DOHH2 (cell line): Measurements from ENCODE around the gene OR3A2.
"Not testable (repeated sequence)": the region's sequence is repeated elsewhere in the genome, so short reads cannot be mapped to it uniquely, and the experiment has no call there.

Experiments
- H3F3A ChIP-seq: fragments of 200-600 bp; sonication (generic), shearing (Covaris generic); 2 replicates; pipeline ENCODE4 v1.6.0; 2016; ENCODE audit warnings: antibody characterized with exemption, mild to moderate bottlenecking; ENCODE audit not compliant: control insufficient read depth, insufficient read depth
- H3K27ac ChIP-seq: fragments of 200-600 bp; sonication (generic); 2 replicates; pipeline ENCODE4 v1.5.1; 2014; ENCODE audit warnings: low read depth, mild to moderate bottlenecking, low read length, moderate library complexity
- H3K27me3 ChIP-seq: fragments of 200-600 bp; sonication (generic); 2 replicates; pipeline ENCODE4 v1.6.1; 2014; ENCODE audit warnings: mild to moderate bottlenecking, low read length, mixed read lengths; ENCODE audit not compliant: control insufficient read depth
- H3K36me3 ChIP-seq: fragments of 200-600 bp; sonication (generic); 2 replicates; pipeline ENCODE4 v1.6.1; 2014; ENCODE audit warnings: mild to moderate bottlenecking, low read length, moderate library complexity, mixed read lengths; ENCODE audit not compliant: control insufficient read depth
- H3K4me1 ChIP-seq: fragments of 200-600 bp; sonication (generic); 2 replicates; pipeline ENCODE4 v1.6.1; 2014; ENCODE audit warnings: mild to moderate bottlenecking, low read length, mixed read lengths; ENCODE audit not compliant: control insufficient read depth
- H3K4me2 ChIP-seq: fragments of 200-600 bp; sonication (generic); 2 replicates; pipeline ENCODE4 v1.6.0; 2014; ENCODE audit warnings: mild to moderate bottlenecking, low read length, moderate library complexity
- H3K4me3 ChIP-seq: fragments of 200-600 bp; sonication (generic); 2 replicates; pipeline ENCODE4 v1.5.1; 2014; ENCODE audit warnings: mild to moderate bottlenecking, low read length, mixed read lengths
- H3K79me2 ChIP-seq: fragments of 200-600 bp; sonication (generic); 2 replicates; pipeline ENCODE4 v1.6.1; 2014; ENCODE audit warnings: mild to moderate bottlenecking, low read length, mixed read lengths; ENCODE audit not compliant: control insufficient read depth
- H3K9me2 ChIP-seq: fragments of 200-600 bp; sonication (generic); replicated peaks from 2 replicates; pipeline ENCODE4 v1.6.1; 2014; ENCODE audit warnings: mild to moderate bottlenecking, low read length, mixed read lengths; ENCODE audit not compliant: control insufficient read depth
- H3K9me3 ChIP-seq: fragments of 200-600 bp; sonication (generic); 2 replicates; pipeline ENCODE4 v1.6.1; 2014; ENCODE audit warnings: antibody characterized with exemption, low read length, mixed read lengths; ENCODE audit not compliant: control insufficient read depth, insufficient read depth
- H4K20me1 ChIP-seq: fragments of 200-600 bp; sonication (generic); 2 replicates; pipeline ENCODE4 v1.6.0; 2014; ENCODE audit warnings: low read depth, mild to moderate bottlenecking, antibody characterized with exemption, low read length, moderate library complexity; ENCODE audit not compliant: control insufficient read depth, insufficient read depth
- CTCF ChIP-seq: fragments of 200-600 bp; sonication (generic); IDR thresholded peaks from one replicate; pipeline ENCODE4 v1.5.1; 2014; ENCODE audit warnings: antibody characterized with exemption, mild to moderate bottlenecking, low read depth, low read length; ENCODE audit not compliant: poor library complexity, severe bottlenecking
- EZH2phosphoT487 ChIP-seq: fragments of 200-600 bp; sonication (generic); IDR thresholded peaks from 2 replicates; pipeline ENCODE4 v1.6.1; 2017; ENCODE audit warnings: borderline replicate concordance, mild to moderate bottlenecking, antibody characterized with exemption, low read length, moderate library complexity, mixed read lengths

The OR3A2 gene

GRCh38 chr17:3401786-3402185 lies 15.7 kb upstream of the OR3A2 start:
- Histone ChIP-seq H3K79me2 (no peaks in the 10 kb centered on the region), H3K36me3 (no peaks in the 10 kb centered on the region), H3F3A (no peaks in the 10 kb centered on the region), H3K9me3 (no peaks in the 10 kb centered on the region; the same call in 1 of the 2 replicates), H3K9me2 (no peaks in the 10 kb centered on the region), H3K4me1 (no peaks in the 10 kb centered on the region), H3K4me2 (no peak overlapping the region), H3K27ac (no peak overlapping the region), H4K20me1 (no peaks in the 10 kb centered on the region), H3K27me3 (peaks cover 8% of the 10 kb centered on the region; the same call in 1 of the 2 replicates), H3K4me3 (no peak overlapping the region)
- no peak for TF ChIP-seq CTCF
- no peak for TF ChIP-seq EZH2phosphoT487

- H3K4me3 ChIP-seq: no peak overlapping the region
- H3K9me2 ChIP-seq: no peaks in the 10 kb centered on the region
- peaks cover 8% of the 10 kb centered on the region; the same call in 1 of the 2 replicates for H3K27me3 ChIP-seq
- H3K4me1 ChIP-seq: no peaks in the 10 kb centered on the region
- H3K27ac ChIP-seq: no peak overlapping the region
- H3K9me3 ChIP-seq: no peaks in the 10 kb centered on the region
- H3K36me3 ChIP-seq: no peaks in the 10 kb centered on the region
- no peaks in the 10 kb centered on the region for H3F3A ChIP-seq
- H4K20me1 ChIP-seq: no peaks in the 10 kb centered on the region
- H3K79me2 ChIP-seq: no peaks in the 10 kb centered on the region
- TF ChIP-seq CTCF: no peak
- TF ChIP-seq EZH2phosphoT487: no peak
- H3K4me2 ChIP-seq: no peak overlapping the region
Observed at GRCh38 chr17:3400055-3400454, 13.9 kb upstream of the OR3A2 start.

GRCh38 chr17:3398310-3398709 lies 12.2 kb upstream of the OR3A2 start, which contains the start of gene OR1E1:
Gene OR1E1, minus strand, starts transcription at chr17:3398410. Its CDS starts 0 bp downstream, at chr17:3398410.
- Histone ChIP-seq H3F3A (no peaks in the 10 kb centered on the region), H3K27ac (no peak within 1 kb of the TSS), H3K27me3 (peaks cover 8% of the 10 kb centered on the region; the same call in 1 of the 2 replicates), H3K4me3 (no peak within 1 kb of the TSS), H3K36me3 (no peaks in the 10 kb centered on the region), H3K4me1 (no peaks in the 10 kb centered on the region), H3K9me3 (no peaks in the 10 kb centered on the region), H3K4me2 (no peak within 1 kb of the TSS), H3K79me2 (no peaks in the 10 kb centered on the region), H4K20me1 (no peaks in the 10 kb centered on the region), H3K9me2 (no peaks in the 10 kb centered on the region)
- no peak for TF ChIP-seq EZH2phosphoT487
- TF ChIP-seq CTCF: no peak

GRCh38 chr17:3397801-3398200 lies 11.7 kb upstream of the OR3A2 start:
- not testable (repeated sequence) for H4K20me1 ChIP-seq

More at GRCh38 chr17:3397801-3398200, 11.7 kb upstream of the OR3A2 start:
- not testable (repeated sequence) for H3K4me2 ChIP-seq, H3K4me3 ChIP-seq, H3K27ac ChIP-seq, H3K36me3 ChIP-seq, H3K4me1 ChIP-seq, H3K9me3 ChIP-seq, H3K79me2 ChIP-seq, H3F3A ChIP-seq, H3K9me2 ChIP-seq, H3K27me3 ChIP-seq
